Stimulated activated CD4-positive, alpha-beta T cell treated with anti-CD3 and anti-CD28 coated beads, Interleukin-15, amount 100 ng/mL, for 24 hours (primary cell): ENCODE results near the gene OXNAD1.

ENCODE experiments used
- DNase-seq: peaks from one replicate; pipeline ENCODE4 v3.0.0-alpha.2; 2020

OXNAD1 gene

GRCh38 chr3:16248556-16248955, 16.5 kb upstream of the OXNAD1 start:
- no peak for DNase-seq

- peak; percentile 52 for DNase-seq
Measured at GRCh38 chr3:16249336-16249735, 15.7 kb upstream of the OXNAD1 start.

DNA sequence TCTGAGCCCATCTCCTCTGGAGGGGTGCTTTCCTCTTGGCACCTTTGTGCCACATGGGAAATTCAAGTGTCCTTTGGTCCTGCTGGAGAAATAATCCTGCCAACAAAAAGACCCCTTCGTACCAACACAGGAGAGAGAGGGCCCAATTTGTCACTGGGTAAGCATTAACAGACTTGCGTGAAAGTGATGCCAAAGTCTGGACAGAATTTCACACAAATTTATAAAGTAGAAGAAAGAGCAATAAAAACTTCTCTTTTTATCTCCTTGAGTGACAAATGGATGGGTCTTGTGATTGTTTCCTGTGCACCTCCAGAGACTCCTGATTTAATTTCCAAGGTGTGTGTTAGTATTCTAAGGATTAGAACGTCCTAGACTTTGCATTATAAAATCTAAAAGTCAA, 15.1 kb upstream of the OXNAD1 start:
- DNase-seq: no peak

DNA sequence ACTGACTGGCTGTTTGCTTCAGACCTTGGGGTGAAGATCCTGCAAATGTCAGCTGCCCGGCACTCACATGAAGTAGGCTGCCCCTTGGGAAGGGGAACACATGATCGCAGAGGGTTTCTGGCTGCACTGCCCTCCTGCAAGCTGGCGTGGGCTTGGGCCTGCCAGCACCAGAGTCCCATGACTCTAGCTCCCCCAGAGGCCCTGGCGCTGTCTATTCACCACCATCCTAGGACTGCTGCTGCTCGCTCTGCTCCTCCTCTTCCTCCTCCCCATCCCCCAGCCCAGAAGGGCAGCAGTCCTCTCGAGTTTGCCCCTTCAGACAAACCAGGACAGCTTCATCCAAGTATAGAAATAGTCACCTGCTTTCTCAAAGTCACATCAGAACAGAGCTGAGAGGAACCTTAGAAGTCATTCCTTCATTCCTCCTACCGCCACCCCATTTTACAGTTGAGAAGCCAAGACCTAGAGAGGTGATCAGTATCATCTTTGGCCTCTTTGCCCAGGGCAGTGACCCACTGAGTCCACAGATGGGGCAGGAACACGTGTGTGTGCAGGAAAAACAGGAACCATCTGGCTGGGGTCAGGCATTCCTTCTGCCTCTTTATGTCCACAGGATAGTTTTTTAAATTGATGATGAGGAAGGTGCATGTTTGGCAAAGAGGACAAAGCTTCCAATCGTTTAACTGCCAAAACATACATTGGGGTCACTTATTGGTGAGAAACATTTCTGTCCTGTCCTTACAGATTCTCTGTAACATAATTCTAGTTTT, 13.5 kb upstream of the OXNAD1 start:
- no peak for DNase-seq

- no peak for DNase-seq
Measured at GRCh38 chr3:16252243-16252978, 12.6 kb upstream of the OXNAD1 start.

GRCh38 chr3:16252988-16253387, 12.0 kb upstream of the OXNAD1 start:
- no peak for DNase-seq

GRCh38 chr3:16253601-16254000, 11.4 kb upstream of the OXNAD1 start:
- DNase-seq: no peak

DNA sequence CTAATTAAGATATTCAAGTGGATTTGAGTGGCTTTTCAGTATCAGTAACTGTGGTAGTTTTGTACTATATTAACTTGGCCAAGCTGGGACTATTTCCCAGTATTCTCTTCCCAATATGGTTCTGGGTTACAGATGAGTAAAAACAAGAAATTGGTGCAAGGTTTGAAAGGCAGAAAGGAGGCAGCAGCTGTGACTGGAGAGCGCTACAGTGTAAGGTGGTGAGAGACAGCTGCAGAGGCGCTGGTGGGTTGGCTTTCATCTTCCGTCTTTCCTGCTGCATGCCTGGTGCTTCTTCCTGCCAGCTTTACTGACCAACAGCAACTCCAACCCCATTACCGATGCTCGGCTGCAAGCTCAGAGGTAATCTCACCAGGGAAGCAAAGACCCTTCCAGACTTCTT, 10.1 kb upstream of the OXNAD1 start:
- peak; percentile 27 for DNase-seq

GRCh38 chr3:16255326-16255725, 9.7 kb upstream of the OXNAD1 start:
- DNase-seq: no peak

DNA sequence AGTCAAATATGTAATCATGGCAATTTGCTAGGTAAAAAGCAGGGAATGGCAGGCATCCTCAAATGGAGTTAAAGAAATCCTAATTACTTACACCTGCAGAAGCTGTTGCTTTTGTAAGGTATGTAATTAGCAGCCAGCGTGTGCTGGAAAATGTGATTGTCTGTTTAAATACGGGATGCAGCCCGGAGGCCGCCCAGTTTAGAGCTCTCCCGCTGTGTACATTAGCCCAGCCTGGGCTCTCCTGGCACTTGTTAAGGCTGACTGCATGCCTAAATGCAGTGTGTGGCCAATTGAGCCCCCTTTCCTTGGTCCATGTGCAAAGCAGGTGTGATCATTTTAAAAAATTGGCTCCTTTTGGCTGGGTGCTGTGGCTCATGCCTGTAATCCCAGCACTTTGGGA, 9.3 kb upstream of the OXNAD1 start:
- DNase-seq: no peak

- no peak for DNase-seq
Measured at GRCh38 chr3:16257309-16257708, 7.7 kb upstream of the OXNAD1 start.

GRCh38 chr3:16258177-16258576, 6.8 kb upstream of the OXNAD1 start:
- DNase-seq: no peak

GRCh38 chr3:16258866-16259265, 6.1 kb upstream of the OXNAD1 start:
- no peak for DNase-seq

- DNase-seq: no peak
Measured at GRCh38 chr3:16260046-16260445, 5.0 kb upstream of the OXNAD1 start.

GRCh38 chr3:16262174-16262573, 2.8 kb upstream of the OXNAD1 start:
- no peak for DNase-seq

DNA sequence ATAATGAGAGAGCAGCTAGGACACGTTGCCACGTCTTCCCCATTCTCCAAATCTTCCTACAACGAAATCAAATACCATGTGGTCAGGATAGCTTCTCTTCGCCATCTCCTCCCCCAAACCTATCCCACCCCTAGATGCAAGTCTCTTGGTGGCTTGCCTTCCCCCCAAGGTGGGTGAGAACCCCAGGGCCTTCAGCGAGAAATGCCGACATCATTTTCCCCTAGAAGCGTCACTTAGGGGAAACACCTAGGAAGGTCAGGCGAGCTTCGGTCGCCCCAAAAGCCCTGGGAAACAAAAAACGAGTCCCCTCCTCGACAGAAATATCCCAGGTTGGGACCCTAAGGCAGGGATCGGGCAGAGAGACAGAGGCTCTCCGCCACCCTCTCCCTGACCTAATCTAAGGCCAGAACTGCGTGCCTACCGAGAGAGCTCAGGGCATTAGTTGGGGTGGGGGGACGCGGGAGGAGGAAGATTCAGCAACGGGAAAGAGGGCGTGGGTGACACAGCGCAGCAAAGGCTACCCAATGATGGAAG, 771 bp upstream of the OXNAD1 start:
- DNase-seq: no peak

- no peak for DNase-seq
Measured at GRCh38 chr3:16265455-16265786, 409 bp downstream of the OXNAD1 start.

GRCh38 chr3:16266714-16267113, 1.7 kb downstream of the OXNAD1 start:
- DNase-seq: no peak

GRCh38 chr3:16270855-16271254, 5.8 kb downstream of the OXNAD1 start:
- no peak for DNase-seq

GRCh38 chr3:16272588-16272987, 7.6 kb downstream of the OXNAD1 start:
- DNase-seq: no peak

GRCh38 chr3:16273867-16274266, 8.9 kb downstream of the OXNAD1 start:
- DNase-seq: no peak

- no peak for DNase-seq
Measured at GRCh38 chr3:16277471-16277870, 12.5 kb downstream of the OXNAD1 start.

- DNase-seq: no peak
Measured at GRCh38 chr3:16279010-16279801, 14.2 kb downstream of the OXNAD1 start.

DNA sequence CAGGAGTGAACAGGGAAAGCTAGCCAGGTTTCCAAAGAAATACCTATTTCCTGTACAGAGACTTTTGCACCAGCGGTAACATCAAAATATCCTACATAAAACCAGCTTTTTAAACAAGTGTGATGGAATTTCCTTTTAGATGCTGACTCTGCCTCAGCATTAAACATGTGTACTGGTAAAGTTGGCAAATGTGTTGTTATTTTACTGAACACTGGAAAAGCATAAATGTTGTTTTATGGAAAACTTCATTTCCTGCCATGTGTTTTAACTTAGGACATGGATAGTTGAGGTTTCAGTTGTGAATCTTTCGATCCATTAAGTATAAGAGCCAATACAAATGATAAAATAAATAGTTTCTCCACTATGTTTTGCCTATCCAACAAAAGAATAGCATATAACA, 15.7 kb downstream of the OXNAD1 start:
- no peak for DNase-seq
